ENCODE measurements around the gene FMO1. TPM values are rescaled to one million over a fixed set of nuclear protein-coding genes. Genes with fewer than 3 reads are reported as not detected.

Gene FMO1
- total RNA-seq, 1 experiment from 2014 or later = not detected

DNA sequence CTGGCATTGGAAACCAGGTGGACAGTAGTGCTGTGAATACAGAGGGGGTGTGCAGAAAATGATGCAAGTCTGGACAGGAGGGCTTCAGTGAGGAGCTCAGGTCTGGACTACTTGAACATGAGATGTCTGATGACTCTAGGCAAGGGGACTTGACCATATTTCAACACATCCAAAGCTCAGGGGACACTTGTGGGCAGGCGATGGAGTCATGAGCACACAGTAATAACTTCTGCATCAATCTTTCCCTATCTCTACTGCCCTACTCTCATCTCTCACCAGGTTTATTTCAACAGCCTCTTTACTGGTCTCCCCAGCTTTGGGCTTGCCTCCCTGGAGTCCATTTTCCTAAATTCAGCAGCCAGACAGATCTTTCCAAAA, 41.3 kb upstream of the FMO1 start:
- intact Hi-C loops (cut with micrococcal nuclease; ENCODE audit: unreplicated experiment) = no loop called here
- no peak overlapping the region for H3K27ac ChIP-seq
- H3K79me2 ChIP-seq (ENCODE audit: low read depth) = no peaks in the 10 kb centered on the region
- H3K9me3 ChIP-seq (ENCODE audit: insufficient read depth, low read depth) = no peaks in the 10 kb centered on the region
- BruUV-seq (replicated peaks) = no TSS peak
- ChIA-PET POLR2A (ENCODE audit: unreplicated experiment) (no interaction called here), CTCF (no interaction called here)
- H3K4me1 ChIP-seq (replicated peaks; ENCODE audit: insufficient read depth) = no peaks in the 10 kb centered on the region
- H3K4me3 ChIP-seq = no peak overlapping the region
- H3K36me3 ChIP-seq (ENCODE audit: low read depth) = no peaks in the 10 kb centered on the region
- H3K4me2 ChIP-seq = no peak overlapping the region
- peaks cover 20% of the 10 kb centered on the region; the same call in 1 of the 2 replicates for H3K27me3 ChIP-seq (ENCODE audit: insufficient read depth, low read depth)
- no peak for DNase-seq
- H2AFZ ChIP-seq = no peak overlapping the region
- H3F3A ChIP-seq (ENCODE audit: insufficient read depth, low read depth) = no peaks in the 10 kb centered on the region
- H4K20me1 ChIP-seq (ENCODE audit: insufficient read depth) = no peaks in the 10 kb centered on the region
- TF ChIP-seq EZH2 (IDR thresholded peaks at IDR 0.05; ENCODE audit: low read depth) (no peak), CTCF (conservative IDR thresholded peaks at IDR 0.05) (no peak)
- H3K9me2 ChIP-seq (ENCODE audit: insufficient read depth) = no peaks in the 10 kb centered on the region

- no peaks in the 10 kb centered on the region for H3K79me2 ChIP-seq (ENCODE audit: low read depth)
- no peaks in the 10 kb centered on the region for H3K36me3 ChIP-seq (ENCODE audit: low read depth)
Observed at GRCh38 chr1:171207377-171207776, 40.9 kb upstream of the FMO1 start.

DNA sequence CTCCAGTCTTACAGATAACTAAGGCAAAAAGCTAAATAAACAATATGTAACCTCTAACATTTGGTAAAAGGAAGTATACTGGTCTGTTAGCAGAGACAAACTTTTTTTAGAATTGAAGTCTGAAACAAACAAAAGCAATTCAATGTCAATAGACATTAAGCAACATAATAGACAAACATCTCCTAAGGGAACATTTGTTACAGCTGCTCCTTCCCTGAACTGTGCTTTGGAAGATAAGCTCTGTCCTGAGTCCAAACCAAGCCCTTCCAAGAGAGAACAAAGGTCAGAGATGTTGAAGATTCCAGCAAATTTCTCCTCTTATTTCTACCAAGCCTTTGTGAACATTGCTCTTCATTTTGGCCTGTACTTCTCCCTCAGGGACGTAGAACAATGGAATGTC, 37.9 kb upstream of the FMO1 start:
- no peaks in the 10 kb centered on the region for H3K9me2 ChIP-seq (ENCODE audit: insufficient read depth)

More at GRCh38 chr1:171207377-171207776, 40.9 kb upstream of the FMO1 start:
- H3K9me3 ChIP-seq (ENCODE audit: insufficient read depth, low read depth) = no peaks in the 10 kb centered on the region
- ChIA-PET CTCF (no interaction called here), POLR2A (ENCODE audit: unreplicated experiment) (no interaction called here)
- BruUV-seq (replicated peaks) = no TSS peak
- no peak overlapping the region for H3K4me3 ChIP-seq
- no peak overlapping the region for H3K27ac ChIP-seq
- H3K9me2 ChIP-seq (ENCODE audit: insufficient read depth) = no peaks in the 10 kb centered on the region
- no peak for TF ChIP-seq CTCF (conservative IDR thresholded peaks at IDR 0.05)
- no peak for TF ChIP-seq EZH2 (IDR thresholded peaks at IDR 0.05; ENCODE audit: low read depth)
- intact Hi-C loops (cut with micrococcal nuclease; ENCODE audit: unreplicated experiment) = no loop called here
- no peaks in the 10 kb centered on the region for H3F3A ChIP-seq (ENCODE audit: insufficient read depth, low read depth)
- no peaks in the 10 kb centered on the region for H4K20me1 ChIP-seq (ENCODE audit: insufficient read depth)
- peaks cover 20% of the 10 kb centered on the region; the same call in 1 of the 2 replicates for H3K27me3 ChIP-seq (ENCODE audit: insufficient read depth, low read depth)
- H3K4me2 ChIP-seq = no peak overlapping the region
- no peaks in the 10 kb centered on the region for H3K4me1 ChIP-seq (replicated peaks; ENCODE audit: insufficient read depth)
- H2AFZ ChIP-seq = no peak overlapping the region
- no peak for DNase-seq

More for the DNA sequence above, 37.9 kb upstream of the FMO1 start:
- Histone ChIP-seq H3F3A (ENCODE audit: insufficient read depth, low read depth) (no peaks in the 10 kb centered on the region), H3K4me2 (no peak overlapping the region), H3K4me3 (no peak overlapping the region), H4K20me1 (ENCODE audit: insufficient read depth) (no peaks in the 10 kb centered on the region), H3K27ac (no peak overlapping the region), H3K27me3 (ENCODE audit: insufficient read depth, low read depth) (peaks cover 6% of the 10 kb centered on the region; the same call in 1 of the 2 replicates), H2AFZ (no peak overlapping the region), H3K9me3 (ENCODE audit: insufficient read depth, low read depth) (no peaks in the 10 kb centered on the region), H3K36me3 (ENCODE audit: low read depth) (no peaks in the 10 kb centered on the region), H3K79me2 (ENCODE audit: low read depth) (no peaks in the 10 kb centered on the region), H3K4me1 (replicated peaks; ENCODE audit: insufficient read depth) (no peaks in the 10 kb centered on the region)
- intact Hi-C loops (cut with micrococcal nuclease; ENCODE audit: unreplicated experiment) = no loop called here
- POLR2A ChIA-PET (ENCODE audit: unreplicated experiment) = no interaction called here
- TF ChIP-seq EZH2 (IDR thresholded peaks at IDR 0.05; ENCODE audit: low read depth) (no peak), CTCF (conservative IDR thresholded peaks at IDR 0.05) (no peak)
- CTCF ChIA-PET = no interaction called here
- no TSS peak for BruUV-seq (replicated peaks)
- DNase-seq = no peak
